HCT116 (cell line): ENCODE data around the gene HMCN2. TPM values are rescaled to one million over a fixed set of nuclear protein-coding genes. Genes with fewer than 3 reads are reported as not detected.

Source experiments
- ATAC-seq: fragments of 200-7000 bp; cut with Tn5 transposase; 2 replicates; pipeline ENCODE4 v1.9.1; 2020; ENCODE audit warnings: mild to moderate bottlenecking, moderate library complexity
- BruUV-seq: library from RNA; stranded (reverse); fragments of 400-500 nt; replicated peaks from 2 replicates; lab custom pipeline; 2021; lab: Mats Ljungman, UMichigan
- CTCF ChIA-PET: fragments of 300-600 bp; sonication (Branson Sonifier 250); formaldehyde crosslinking; loops from one replicate; lab custom pipeline; 2021; ENCODE audit warnings: antibody characterized with exemption; lab: Charles Lee
- POLR2A ChIA-PET: fragments of 300-600, 350-600 bp; sonication (Branson Sonifier 250); formaldehyde crosslinking; loops from one replicate; lab custom pipeline; 2021; ENCODE audit warnings: antibody characterized with exemption; lab: Charles Lee
- RAD21 ChIA-PET, 2 experiments: fragments of 300-600 bp; sonication (Branson Sonifier 250); formaldehyde crosslinking; loops; one replicate each; lab custom pipeline; 2023; ENCODE audit warnings: low total read pairs in 2 of 2; ENCODE audit not compliant: uncharacterized antibody in 2 of 2, unreplicated experiment in 2 of 2, low non-redundant PET in 1 of 2; lab: Charles Lee
- DNase-seq: peaks from one replicate; pipeline ENCODE4 v3.0.0-alpha.2; 2010; ENCODE audit warnings: low read depth, low spot score
- H2AFZ ChIP-seq: fragments of 200-600 bp; shearing (Covaris generic), sonication (generic); 2 replicates; pipeline ENCODE4 v1.6.1; 2017; ENCODE audit warnings: low read depth, mixed run types, mixed read lengths, antibody characterized with exemption, low read length; ENCODE audit not compliant: poor library complexity, severe bottlenecking
- H3K27ac ChIP-seq: 2 replicates; pipeline ENCODE4 v1.5.1; 2012; ENCODE audit warnings: low read depth, low read length
- H3K27me3 ChIP-seq: fragments of 200-600 bp; sonication (generic); 2 replicates; pipeline ENCODE4 v1.6.1; 2016; ENCODE audit warnings: mixed run types, low read length, mixed read lengths; ENCODE audit not compliant: insufficient read depth
- H3K36me3 ChIP-seq, 2 experiments: fragments of 200-500 bp in 1 of 2; fragments of 200-600 bp in 1 of 2; sonication (Bioruptor generic) in 1 of 2; sonication (generic) in 1 of 2; 2 replicates each; pipeline versions ENCODE4 v1.5.1 to v1.6.1; 2014 to 2016; ENCODE audit warnings: low read length in 2 of 2, inconsistent platforms in 1 of 2, mixed read lengths in 1 of 2, mixed run types in 1 of 2; ENCODE audit not compliant: insufficient read depth in 2 of 2, control insufficient read depth in 1 of 2
- H3K4me1 ChIP-seq, 2 experiments: fragments of 200-600 bp in 1 of 2; sonication (generic) in 1 of 2; 2 replicates each; pipeline versions ENCODE4 v1.5.1 to v1.6.1; 2012 to 2017; ENCODE audit warnings: low read length in 2 of 2, inconsistent platforms in 1 of 2, mild to moderate bottlenecking in 1 of 2, mixed read lengths in 1 of 2, mixed run types in 1 of 2, moderate library complexity in 1 of 2; ENCODE audit not compliant: insufficient read depth in 2 of 2, control insufficient read depth in 1 of 2
- H3K4me2 ChIP-seq: fragments of 200-600 bp; sonication (generic); 2 replicates; pipeline ENCODE4 v1.6.1; 2017; ENCODE audit warnings: mixed run types, low read length, mixed read lengths
- H3K4me3 ChIP-seq, 2 experiments: fragments of 200-600 bp in 1 of 2; sonication (generic) in 1 of 2; replicated peaks in 1 of 2; 2 replicates each; pipeline ENCODE4 v1.5.1; 2011 to 2016; ENCODE audit warnings: low read length in 2 of 2, control low read depth in 1 of 2, low read depth in 1 of 2, mild to moderate bottlenecking in 1 of 2, mixed read lengths in 1 of 2, mixed run types in 1 of 2
- H3K79me2 ChIP-seq: fragments of 200-600 bp; sonication (generic); 2 replicates; pipeline ENCODE4 v1.6.1; 2017; ENCODE audit warnings: mild to moderate bottlenecking, mixed run types, low read length, moderate library complexity, mixed read lengths; ENCODE audit not compliant: insufficient read depth
- H3K9ac ChIP-seq: fragments of 200-600 bp; sonication (generic); 2 replicates; pipeline ENCODE4 v1.6.1; 2016; ENCODE audit warnings: low read length, mixed read lengths
- H3K9me2 ChIP-seq: fragments of 200-600 bp; sonication (generic), shearing (Covaris generic); 2 replicates; pipeline ENCODE4 v1.6.1; 2017; ENCODE audit warnings: mixed run types, mild to moderate bottlenecking, moderate library complexity; ENCODE audit not compliant: insufficient read depth
- H3K9me3 ChIP-seq, 2 experiments: fragments of 200-500 bp in 1 of 2; fragments of 200-600 bp in 1 of 2; sonication (Bioruptor generic) in 1 of 2; sonication (generic) in 1 of 2; 2 replicates each; pipeline ENCODE4 v1.6.1; 2014 to 2017; ENCODE audit warnings: low read length in 2 of 2, mixed read lengths in 2 of 2, inconsistent platforms in 1 of 2, low read depth in 1 of 2, mild to moderate bottlenecking in 1 of 2, mixed run types in 1 of 2, moderate library complexity in 1 of 2; ENCODE audit not compliant: control insufficient read depth in 1 of 2, insufficient read depth in 1 of 2
- H4K20me1 ChIP-seq: fragments of 200-600 bp; sonication (generic), shearing (Covaris generic); 2 replicates; pipeline ENCODE4 v1.6.1; 2017; ENCODE audit warnings: mixed run types, mild to moderate bottlenecking, moderate library complexity; ENCODE audit not compliant: insufficient read depth
- CEBPB ChIP-seq: IDR thresholded peaks from 2 replicates; pipeline ENCODE4 v1.6.1; 2012; ENCODE audit warnings: low read depth
- EZH2 ChIP-seq: fragments of 200-600 bp; sonication (generic); IDR thresholded peaks from 2 replicates; pipeline ENCODE4 v1.6.1; 2017; ENCODE audit warnings: antibody characterized with exemption, mixed run types
- FOSL1 ChIP-seq: IDR thresholded peaks from 2 replicates; pipeline ENCODE4 v1.6.1; 2012; ENCODE audit warnings: low read depth
- POLR2AphosphoS5 ChIP-seq: IDR thresholded peaks from 2 replicates; pipeline ENCODE4 v1.6.1; 2011; ENCODE audit warnings: mild to moderate bottlenecking, low read depth, low read length, moderate library complexity
- RAD21 ChIP-seq: IDR thresholded peaks from 2 replicates; pipeline ENCODE4 v1.6.1; 2012; ENCODE audit warnings: low read depth, mild to moderate bottlenecking
- SP1 ChIP-seq: IDR thresholded peaks from 2 replicates; pipeline ENCODE4 v1.6.1; 2012; ENCODE audit warnings: low read depth
- TCF7L2 ChIP-seq: IDR thresholded peaks from 2 replicates; pipeline ENCODE4 v1.7.0; 2011; ENCODE audit warnings: borderline replicate concordance, inconsistent platforms; ENCODE audit not compliant: insufficient read depth, insufficient read length; ENCODE audit errors: extremely low read depth
- ZNF274 ChIP-seq: fragments of 200-500 bp; sonication (Bioruptor generic); IDR thresholded peaks from 2 replicates; pipeline ENCODE4 v1.6.1; 2014; ENCODE audit warnings: mild to moderate bottlenecking, low read depth, low read length, inconsistent platforms
- intact Hi-C: fragments of 100-400 bp; cut with micrococcal nuclease; formaldehyde crosslinking; loops from 2 replicates; pipeline ENCODE4 v1.10.0; 2022
- total RNA-seq: library from RNA; stranded (reverse); gene quantifications from one replicate; pipeline ENCODE4 v1.2.1, GENCODE V29; 2021; ENCODE audit not compliant: unreplicated experiment
- TF ChIP-seq, protein P1 (sequence below): IDR thresholded peaks from 2 replicates; pipeline ENCODE4 v1.6.1; 2012; ENCODE audit warnings: low read depth
- TF ChIP-seq, protein P2 (sequence below), 3 experiments: fragments of 200-600 bp in 1 of 3; sonication (generic) in 1 of 3; IDR thresholded peaks in 2 of 3; conservative IDR thresholded peaks in 1 of 3; 2 replicates each; pipeline ENCODE4 v1.5.1; 2012 to 2017; ENCODE audit warnings: low read depth in 2 of 3, low read length in 2 of 3, antibody characterized with exemption in 1 of 3, borderline replicate concordance in 1 of 3, control low read depth in 1 of 3, mild to moderate bottlenecking in 1 of 3, mixed read lengths in 1 of 3, mixed run types in 1 of 3, moderate library complexity in 1 of 3; ENCODE audit not compliant: insufficient read depth in 1 of 3

HMCN2 gene
- total RNA-seq, 1 experiment from 2014 or later = 0.22 TPM

DNA sequence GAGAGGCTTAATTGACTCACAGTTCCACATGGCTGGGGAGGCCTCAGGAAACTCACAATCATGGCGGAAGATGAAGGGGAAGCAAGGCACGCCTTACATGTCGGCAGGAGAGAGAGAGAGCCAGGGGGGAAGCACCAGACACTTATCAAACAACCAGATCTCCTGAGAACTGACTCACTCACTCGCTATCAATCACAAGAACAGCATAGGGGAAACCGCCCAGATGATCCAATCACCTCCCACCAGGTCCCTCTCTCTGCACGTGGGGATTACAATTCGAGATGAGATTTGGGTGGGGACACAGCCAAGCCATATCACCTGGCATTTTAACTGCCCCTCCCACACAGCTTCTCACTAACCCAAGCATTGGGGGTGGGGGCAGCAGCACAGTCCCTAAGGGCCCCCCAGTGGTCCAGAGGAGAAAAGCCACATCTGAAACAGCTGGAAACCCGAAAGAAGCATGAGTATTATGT, 103.1 kb downstream of the HMCN2 start:
- CTCF ChIA-PET = no interaction called here
- Histone ChIP-seq H3K79me2 (no peaks in the 10 kb centered on the region), H3K9me2 (no peaks in the 10 kb centered on the region), H3K9ac (no peak overlapping the region), H4K20me1 (no peaks in the 10 kb centered on the region), H2AFZ (no peak overlapping the region), H3K9me3 (no peaks in the 10 kb centered on the region), H3K36me3 (no peaks in the 10 kb centered on the region), H3K27ac (no peak overlapping the region), H3K27me3 (no peaks in the 10 kb centered on the region), H3K4me1 (peaks cover 8 to 34% of the 10 kb centered on the region in 2 experiments; a peak in 3 of 4 replicates)
- RAD21 ChIA-PET = no interaction called here
- DNase-seq (no peak), ATAC-seq (peak; percentile 62)
- intact Hi-C loops = no loop called here
- POLR2A ChIA-PET = no interaction called here
- TF ChIP-seq TCF7L2 (no peak), ZNF274 (no peak), FOSL1 (no peak), CEBPB (no peak), POLR2AphosphoS5 (no peak), RAD21 (peak; percentile 36), SP1 (no peak), EZH2 (no peak)
- TF ChIP-seq, protein P1, sequence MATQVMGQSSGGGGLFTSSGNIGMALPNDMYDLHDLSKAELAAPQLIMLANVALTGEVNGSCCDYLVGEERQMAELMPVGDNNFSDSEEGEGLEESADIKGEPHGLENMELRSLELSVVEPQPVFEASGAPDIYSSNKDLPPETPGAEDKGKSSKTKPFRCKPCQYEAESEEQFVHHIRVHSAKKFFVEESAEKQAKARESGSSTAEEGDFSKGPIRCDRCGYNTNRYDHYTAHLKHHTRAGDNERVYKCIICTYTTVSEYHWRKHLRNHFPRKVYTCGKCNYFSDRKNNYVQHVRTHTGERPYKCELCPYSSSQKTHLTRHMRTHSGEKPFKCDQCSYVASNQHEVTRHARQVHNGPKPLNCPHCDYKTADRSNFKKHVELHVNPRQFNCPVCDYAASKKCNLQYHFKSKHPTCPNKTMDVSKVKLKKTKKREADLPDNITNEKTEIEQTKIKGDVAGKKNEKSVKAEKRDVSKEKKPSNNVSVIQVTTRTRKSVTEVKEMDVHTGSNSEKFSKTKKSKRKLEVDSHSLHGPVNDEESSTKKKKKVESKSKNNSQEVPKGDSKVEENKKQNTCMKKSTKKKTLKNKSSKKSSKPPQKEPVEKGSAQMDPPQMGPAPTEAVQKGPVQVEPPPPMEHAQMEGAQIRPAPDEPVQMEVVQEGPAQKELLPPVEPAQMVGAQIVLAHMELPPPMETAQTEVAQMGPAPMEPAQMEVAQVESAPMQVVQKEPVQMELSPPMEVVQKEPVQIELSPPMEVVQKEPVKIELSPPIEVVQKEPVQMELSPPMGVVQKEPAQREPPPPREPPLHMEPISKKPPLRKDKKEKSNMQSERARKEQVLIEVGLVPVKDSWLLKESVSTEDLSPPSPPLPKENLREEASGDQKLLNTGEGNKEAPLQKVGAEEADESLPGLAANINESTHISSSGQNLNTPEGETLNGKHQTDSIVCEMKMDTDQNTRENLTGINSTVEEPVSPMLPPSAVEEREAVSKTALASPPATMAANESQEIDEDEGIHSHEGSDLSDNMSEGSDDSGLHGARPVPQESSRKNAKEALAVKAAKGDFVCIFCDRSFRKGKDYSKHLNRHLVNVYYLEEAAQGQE = no peak
- TF ChIP-seq, protein P2, sequence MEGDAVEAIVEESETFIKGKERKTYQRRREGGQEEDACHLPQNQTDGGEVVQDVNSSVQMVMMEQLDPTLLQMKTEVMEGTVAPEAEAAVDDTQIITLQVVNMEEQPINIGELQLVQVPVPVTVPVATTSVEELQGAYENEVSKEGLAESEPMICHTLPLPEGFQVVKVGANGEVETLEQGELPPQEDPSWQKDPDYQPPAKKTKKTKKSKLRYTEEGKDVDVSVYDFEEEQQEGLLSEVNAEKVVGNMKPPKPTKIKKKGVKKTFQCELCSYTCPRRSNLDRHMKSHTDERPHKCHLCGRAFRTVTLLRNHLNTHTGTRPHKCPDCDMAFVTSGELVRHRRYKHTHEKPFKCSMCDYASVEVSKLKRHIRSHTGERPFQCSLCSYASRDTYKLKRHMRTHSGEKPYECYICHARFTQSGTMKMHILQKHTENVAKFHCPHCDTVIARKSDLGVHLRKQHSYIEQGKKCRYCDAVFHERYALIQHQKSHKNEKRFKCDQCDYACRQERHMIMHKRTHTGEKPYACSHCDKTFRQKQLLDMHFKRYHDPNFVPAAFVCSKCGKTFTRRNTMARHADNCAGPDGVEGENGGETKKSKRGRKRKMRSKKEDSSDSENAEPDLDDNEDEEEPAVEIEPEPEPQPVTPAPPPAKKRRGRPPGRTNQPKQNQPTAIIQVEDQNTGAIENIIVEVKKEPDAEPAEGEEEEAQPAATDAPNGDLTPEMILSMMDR (IDR thresholded peaks at IDR 0.05 in 2 of 3, conservative IDR thresholded peaks at IDR 0.05 in 1 of 3; ENCODE audit: borderline replicate concordance in 1 of 3, insufficient read depth in 1 of 3, low read depth in 2 of 3, low read length in 2 of 3) = peak in 2 of 3 experiments; percentile 31 to 38; a peak in 3 of 6 replicates
- TF ChIP-seq, all 23 proteins: peak for 2
- no TSS peak for BruUV-seq
- Histone ChIP-seq H3K4me3 (no peak overlapping the region), H3K4me2 (no peak overlapping the region)
